Glomerular visceral epithelial cell (primary cell): ENCODE measurements around the gene FHOD3.
"Not testable (repeated sequence)": the region's sequence is repeated elsewhere in the genome, so short reads cannot be mapped to it uniquely, and the experiment has no call there.

Source experiments
- DNase-seq: peaks from one replicate; pipeline ENCODE4 v3.0.0-alpha.2; 2016; ENCODE audit errors: extremely low spot score

The FHOD3 gene

GRCh38 chr18:36543991-36544725 lies 246.6 kb downstream of the FHOD3 start:
- DNase-seq, result no peak

- no peak for DNase-seq
Measured at GRCh38 chr18:36545821-36546427, 248.4 kb downstream of the FHOD3 start.

- DNase-seq, result no peak
Measured at GRCh38 chr18:36546876-36547275, 249.4 kb downstream of the FHOD3 start.

DNA sequence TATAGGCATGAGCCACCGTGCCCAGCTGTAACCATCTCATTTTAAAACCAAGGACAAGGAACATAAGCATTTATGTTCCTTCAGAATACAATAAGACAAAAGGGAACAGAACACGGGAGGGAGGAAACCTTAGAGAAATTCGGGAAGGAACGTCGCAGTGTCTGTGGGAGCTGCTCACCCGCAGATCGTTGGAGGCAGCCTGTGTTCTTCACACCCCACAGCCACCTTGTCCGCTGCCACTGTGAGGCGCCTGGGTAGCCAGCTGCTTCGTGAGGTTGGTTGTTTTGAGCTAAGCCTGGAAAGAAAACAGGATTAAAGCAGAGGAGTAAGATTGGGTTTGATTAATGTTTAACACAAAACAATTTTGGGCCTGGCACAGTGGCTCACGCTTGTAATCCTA lies 250.0 kb downstream of the FHOD3 start:
- DNase-seq, result no peak

DNA sequence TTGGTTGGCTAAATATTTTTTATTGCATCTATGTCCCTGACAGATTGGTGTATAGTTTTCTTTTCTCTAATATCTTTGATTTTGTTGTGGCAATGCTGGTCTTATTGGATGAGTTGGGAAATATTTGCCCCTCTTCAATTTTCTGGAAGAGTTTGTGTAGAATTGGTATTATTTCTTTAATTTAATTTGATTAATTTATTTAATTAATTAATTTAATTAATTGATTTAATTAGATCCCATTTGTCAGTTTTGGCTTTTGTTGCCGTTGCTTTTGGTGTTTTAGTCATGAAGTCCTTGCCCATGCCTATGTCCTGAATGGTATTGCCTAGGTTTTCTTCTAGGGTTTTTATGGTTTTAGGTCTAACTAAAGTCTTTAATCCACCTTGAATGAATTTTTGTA lies 253.8 kb downstream of the FHOD3 start:
- DNase-seq, result not testable (repeated sequence)

GRCh38 chr18:36558234-36558633 lies 260.7 kb downstream of the FHOD3 start:
- DNase-seq, result no peak

DNA sequence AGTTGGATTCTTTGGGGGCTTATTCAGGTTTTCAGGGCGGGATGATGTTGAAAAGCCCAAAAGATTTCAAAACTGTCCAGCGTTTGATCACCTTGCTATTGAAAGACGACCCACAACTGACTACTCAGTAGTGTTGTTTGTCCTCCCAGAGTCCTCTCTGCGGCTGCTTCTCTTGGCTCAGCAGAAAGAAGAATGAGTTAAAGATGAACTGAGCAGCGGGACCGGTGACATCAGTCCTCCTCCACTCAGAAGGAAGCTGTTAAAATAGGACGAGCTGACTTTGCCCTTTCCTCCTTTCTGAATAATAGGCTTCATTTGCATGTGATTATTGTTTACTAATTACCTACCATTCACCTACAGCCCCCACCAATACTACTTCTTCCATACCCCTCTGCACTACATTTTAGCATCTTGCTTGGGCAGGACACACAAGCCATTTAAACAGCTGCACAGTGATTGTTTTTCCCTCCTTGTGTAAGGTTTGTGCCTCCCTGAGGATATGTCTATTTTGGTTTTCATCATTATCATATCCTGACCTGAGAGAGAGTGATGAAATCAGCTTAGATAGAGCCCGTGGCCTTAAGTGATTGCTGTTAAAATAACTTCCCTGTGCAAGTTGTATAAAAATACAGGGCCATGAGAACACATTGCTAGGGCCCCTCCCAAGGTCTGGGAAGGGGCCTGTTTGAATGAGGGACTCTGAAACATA lies 261.8 kb downstream of the FHOD3 start:
- no peak for DNase-seq

DNA sequence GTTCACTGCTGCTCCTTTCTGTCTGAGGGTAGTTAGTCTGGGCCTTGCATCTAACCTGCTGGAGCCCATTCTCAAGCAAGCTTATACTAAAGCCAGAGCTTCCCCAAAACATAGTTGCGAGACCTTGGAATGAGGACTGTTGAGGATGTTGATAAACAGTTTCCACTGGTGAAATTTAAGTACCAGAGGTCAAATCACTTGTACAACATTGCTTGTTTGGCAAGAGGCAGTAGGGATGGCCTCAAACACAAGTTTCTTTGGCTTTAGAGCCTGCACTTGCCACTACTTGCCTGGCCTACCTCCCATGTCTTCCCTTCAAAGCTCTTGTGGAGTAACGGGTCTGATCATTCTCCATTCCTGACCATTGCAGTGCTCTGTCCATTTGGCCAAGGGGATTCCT lies 262.7 kb downstream of the FHOD3 start:
- no peak for DNase-seq

DNA sequence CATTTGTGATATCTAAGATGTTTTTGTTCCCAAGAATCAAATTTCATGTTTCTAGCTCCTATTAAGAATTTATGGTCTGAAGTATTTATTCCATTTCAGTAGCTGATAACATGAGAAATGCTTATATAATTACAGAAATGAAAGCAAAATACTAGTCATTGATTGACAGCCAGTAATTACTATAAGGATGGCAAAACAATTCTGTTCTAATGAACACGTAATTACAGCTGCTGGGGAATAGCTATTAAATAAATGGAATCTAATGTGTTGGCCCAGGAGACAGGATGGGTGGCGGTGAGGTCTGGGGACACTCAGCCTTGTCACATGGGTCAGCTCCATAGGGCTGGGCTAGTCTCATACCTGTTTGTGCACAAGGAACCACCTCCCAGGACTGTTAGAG lies 263.5 kb downstream of the FHOD3 start:
- no peak for DNase-seq

GRCh38 chr18:36564841-36565240 lies 267.3 kb downstream of the FHOD3 start:
- no peak for DNase-seq

DNA sequence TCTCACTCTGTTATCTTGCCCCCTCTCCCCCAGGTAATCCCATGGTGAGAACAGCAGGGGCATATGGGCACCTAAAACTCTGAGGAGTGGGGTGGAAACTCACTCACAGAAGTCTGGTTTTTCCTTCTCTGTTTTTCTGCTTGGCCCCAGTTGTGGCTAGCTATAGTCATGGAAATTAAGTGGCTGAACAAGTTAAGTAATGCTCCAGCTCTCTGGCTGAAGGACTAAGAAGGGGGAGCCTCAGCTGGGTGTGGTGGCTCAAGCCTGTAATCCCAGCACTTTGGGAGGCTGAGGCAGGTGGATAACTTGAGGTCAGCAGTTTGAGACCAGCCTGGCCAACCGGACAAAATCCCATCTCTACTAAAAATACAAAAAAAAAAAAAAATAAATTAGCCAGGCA lies 270.3 kb downstream of the FHOD3 start:
- DNase-seq, result no peak

- DNase-seq, result no peak
Measured at GRCh38 chr18:36568487-36568886, 271.0 kb downstream of the FHOD3 start.

DNA sequence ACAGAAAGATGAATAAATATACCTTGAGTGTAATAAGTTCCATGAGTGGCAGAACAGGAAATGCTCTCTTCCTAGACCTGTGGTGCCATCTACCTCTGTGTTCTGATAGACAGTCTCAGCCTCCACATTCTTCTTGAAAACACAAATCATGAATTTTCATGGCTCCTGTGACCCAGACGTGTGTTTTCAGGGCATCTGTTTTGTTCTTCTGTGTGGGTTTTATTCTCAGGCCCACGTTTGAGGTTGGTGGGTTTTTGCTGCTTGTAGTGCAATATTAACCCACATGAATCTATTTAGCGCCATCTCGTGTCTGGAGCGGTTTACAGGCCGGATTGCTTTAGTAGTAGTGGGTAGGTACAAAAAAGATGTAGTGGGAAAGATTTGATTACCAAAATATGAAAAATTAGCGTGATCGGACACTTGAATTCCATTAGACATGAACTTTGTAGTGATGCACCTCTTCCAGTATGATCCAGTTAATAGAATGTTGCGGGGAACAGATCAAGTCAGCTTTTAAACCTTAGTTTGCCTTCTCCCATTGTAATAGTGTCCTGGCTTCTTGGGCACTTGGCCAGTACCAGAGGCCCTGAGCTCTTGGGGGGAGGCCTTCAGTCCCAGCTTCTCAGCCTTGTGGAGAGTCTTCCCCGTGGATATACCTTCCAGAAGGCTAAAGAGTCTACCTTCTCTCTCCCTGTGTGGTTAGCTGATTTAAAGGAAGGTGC lies 274.8 kb downstream of the FHOD3 start:
- DNase-seq, result peak; percentile 51

GRCh38 chr18:36576339-36576738 lies 278.8 kb downstream of the FHOD3 start:
- no peak for DNase-seq

DNA sequence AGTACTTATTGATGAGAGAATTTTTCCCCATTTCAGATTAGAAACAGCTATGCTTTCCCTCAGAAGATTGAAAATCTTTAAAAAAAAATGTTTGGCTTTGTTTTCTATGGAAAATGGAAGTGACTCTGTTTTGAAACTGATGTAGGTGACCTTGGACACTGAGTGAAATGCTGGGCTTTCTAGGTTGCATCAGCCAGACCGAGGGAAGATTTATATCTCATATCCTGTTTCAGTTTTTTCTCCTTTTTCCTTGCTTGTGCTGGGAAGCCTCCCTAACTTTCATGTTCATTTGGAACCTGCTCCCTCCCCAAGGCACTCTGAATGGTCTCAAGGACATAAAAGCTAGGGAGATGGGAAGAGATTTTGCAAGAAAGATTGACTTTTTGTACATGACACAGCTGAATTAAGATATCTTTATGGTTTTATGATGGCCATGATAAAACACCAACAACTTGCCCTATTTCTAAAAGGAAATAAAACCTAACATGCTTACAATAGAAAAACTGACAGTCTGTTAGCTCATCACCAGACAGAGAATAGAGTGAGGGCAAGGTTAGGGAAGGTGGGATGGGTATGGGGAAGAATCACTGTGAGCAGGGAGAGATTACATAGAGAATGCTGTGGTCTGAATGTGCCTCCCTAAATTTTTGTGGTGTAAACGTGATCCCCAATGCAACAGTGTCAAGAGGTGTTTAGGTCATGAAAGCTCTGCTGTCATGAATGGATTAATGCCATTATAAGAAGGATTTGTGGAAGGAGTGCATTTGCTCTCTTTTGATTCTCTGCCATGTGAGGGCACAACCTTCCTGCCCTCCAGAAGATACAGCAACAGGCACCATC lies 281.6 kb downstream of the FHOD3 start:
- no peak for DNase-seq

DNA sequence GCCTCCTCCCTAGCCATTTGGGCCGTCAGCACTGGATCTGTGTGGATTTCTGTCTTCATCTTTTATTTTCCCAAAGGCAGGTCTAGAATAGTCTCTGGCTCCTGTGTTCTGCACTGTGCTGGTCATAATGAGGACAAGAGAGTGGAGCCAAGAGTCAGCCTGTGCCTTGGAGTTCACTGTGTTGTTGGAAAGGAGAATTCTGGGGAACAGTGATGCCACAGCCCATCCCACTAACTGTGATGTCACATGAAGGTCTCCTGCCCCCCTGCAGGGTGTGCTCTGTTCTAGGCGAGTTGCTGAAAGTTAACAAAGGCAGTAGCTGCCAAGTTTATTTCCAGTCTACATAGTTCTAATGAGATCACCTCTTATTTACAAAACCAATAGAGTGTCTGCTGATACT lies 282.8 kb downstream of the FHOD3 start:
- DNase-seq, result no peak

DNA sequence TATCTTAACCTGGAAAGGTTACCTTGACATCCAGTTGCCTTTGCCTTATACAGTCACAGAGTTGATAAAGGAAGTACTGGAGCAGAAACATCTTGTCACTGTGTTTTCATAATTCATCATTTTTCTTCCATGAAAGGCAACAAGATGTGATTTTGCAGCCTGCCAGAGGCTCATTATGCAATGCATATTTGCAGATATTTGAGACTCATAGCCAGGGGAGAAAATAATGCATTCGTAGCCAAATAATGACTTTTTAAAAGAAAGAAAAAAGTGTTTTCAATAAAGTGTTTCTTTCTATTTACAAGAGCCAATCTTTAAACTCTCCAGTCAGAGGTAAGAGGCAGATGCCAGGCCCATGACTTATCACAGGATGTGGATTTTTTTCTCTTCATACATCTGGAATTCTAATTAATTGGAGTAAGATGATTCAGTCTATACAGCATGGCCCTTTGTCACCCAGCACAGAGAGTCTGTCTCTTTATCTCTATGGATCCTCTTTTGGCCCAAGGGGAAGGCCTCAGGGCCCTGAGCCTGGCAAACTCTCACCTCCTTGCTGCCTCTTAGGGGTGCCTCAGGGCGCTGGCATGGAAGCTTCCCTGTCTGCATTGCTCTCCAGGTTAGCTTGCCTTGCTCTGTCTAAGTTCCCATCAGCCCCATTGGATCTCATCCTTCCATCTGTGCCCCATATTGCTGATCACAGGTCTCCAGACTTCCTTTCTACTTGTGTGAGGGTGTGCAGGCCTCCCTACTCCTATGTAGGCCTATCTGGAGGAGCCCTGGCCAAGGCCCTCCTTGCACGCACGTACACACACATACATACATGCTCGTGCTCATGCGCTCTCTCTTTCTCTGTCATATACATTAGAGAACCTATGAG lies 283.6 kb downstream of the FHOD3 start:
- peak; percentile 29 for DNase-seq

- no peak for DNase-seq
Measured at GRCh38 chr18:36582988-36583745, 285.7 kb downstream of the FHOD3 start.

GRCh38 chr18:36589857-36590543 lies 292.5 kb downstream of the FHOD3 start:
- peak; percentile 50 for DNase-seq
